ENCODE data around the gene COPS9.

DNA sequence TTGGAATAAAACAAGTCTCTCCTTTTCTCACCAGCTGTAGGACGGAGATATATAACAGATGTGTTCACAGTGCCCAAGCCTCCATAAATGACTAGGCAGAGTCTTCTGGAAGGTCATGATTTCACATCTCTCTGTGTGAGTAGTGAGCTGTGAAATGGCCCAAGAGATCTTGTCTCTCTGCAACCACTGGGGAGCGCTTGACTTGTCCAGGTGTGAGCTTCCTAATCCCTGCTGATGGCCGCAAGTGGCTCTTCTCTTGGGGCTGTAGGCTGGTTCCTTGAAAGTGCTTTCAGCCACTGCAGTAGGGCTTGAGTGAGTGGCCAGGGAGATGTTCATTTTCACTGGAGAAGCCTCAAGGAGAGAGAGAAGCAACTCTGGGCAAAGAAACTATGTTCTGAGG lies 42.5 kb upstream of the COPS9 start:
- no peak for TF ChIP-seq EP300 (IDR thresholded peaks at IDR 0.05)
- TF ChIP-seq POLR2A (IDR thresholded peaks at IDR 0.05), result no peak
- TF ChIP-seq, protein P1, sequence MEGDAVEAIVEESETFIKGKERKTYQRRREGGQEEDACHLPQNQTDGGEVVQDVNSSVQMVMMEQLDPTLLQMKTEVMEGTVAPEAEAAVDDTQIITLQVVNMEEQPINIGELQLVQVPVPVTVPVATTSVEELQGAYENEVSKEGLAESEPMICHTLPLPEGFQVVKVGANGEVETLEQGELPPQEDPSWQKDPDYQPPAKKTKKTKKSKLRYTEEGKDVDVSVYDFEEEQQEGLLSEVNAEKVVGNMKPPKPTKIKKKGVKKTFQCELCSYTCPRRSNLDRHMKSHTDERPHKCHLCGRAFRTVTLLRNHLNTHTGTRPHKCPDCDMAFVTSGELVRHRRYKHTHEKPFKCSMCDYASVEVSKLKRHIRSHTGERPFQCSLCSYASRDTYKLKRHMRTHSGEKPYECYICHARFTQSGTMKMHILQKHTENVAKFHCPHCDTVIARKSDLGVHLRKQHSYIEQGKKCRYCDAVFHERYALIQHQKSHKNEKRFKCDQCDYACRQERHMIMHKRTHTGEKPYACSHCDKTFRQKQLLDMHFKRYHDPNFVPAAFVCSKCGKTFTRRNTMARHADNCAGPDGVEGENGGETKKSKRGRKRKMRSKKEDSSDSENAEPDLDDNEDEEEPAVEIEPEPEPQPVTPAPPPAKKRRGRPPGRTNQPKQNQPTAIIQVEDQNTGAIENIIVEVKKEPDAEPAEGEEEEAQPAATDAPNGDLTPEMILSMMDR (IDR thresholded peaks at IDR 0.05), result no peak
- no peak for TF ChIP-seq POLR2AphosphoS5 (IDR thresholded peaks at IDR 0.05)
